Smooth muscle cell (in vitro differentiated cells): Measurements from ENCODE around the gene DHRS1. TPM values are rescaled to one million over a fixed set of nuclear protein-coding genes. Genes with fewer than 3 reads are reported as not detected.

ENCODE experiments used
- DNase-seq: peaks from one replicate; lab custom pipeline; 2025; ENCODE audit not compliant: unreplicated experiment; lab: John Stamatoyannopoulos, UW
- H2AFZ ChIP-seq: fragments of 200-600 bp; sonication (generic); 2 replicates; pipeline ENCODE4 v1.6.0; 2016; ENCODE audit warnings: antibody characterized with exemption, low read depth, mild to moderate bottlenecking
- H3F3A ChIP-seq: fragments of 200-600 bp; sonication (generic); 2 replicates; pipeline ENCODE4 v1.6.0; 2017; ENCODE audit warnings: antibody characterized with exemption, low read depth
- H3K27ac ChIP-seq: fragments of 200-600 bp; sonication (generic); 2 replicates; pipeline ENCODE4 v1.5.1; 2016; ENCODE audit warnings: low read depth, mild to moderate bottlenecking
- H3K27me3 ChIP-seq: fragments of 200-600 bp; sonication (generic); 2 replicates; pipeline ENCODE4 v1.6.1; 2016; ENCODE audit warnings: low read depth, mild to moderate bottlenecking
- H3K36me3 ChIP-seq: fragments of 200-600 bp; sonication (generic); 2 replicates; pipeline ENCODE4 v1.5.1; 2016; ENCODE audit warnings: low read depth
- H3K4me1 ChIP-seq: fragments of 200-600 bp; sonication (generic); 2 replicates; pipeline ENCODE4 v1.5.1; 2016; ENCODE audit warnings: low read depth
- H3K4me2 ChIP-seq: fragments of 200-600 bp; sonication (generic); 2 replicates; pipeline ENCODE4 v1.6.0; 2016; ENCODE audit warnings: mild to moderate bottlenecking
- H3K4me3 ChIP-seq: fragments of 200-600 bp; sonication (generic); 2 replicates; pipeline ENCODE4 v1.5.1; 2016; ENCODE audit warnings: mild to moderate bottlenecking
- H3K79me2 ChIP-seq: fragments of 200-600 bp; sonication (generic); 2 replicates; pipeline ENCODE4 v1.6.0; 2016; ENCODE audit warnings: low read depth, mild to moderate bottlenecking
- H3K9ac ChIP-seq: fragments of 200-600 bp; sonication (generic); 2 replicates; pipeline ENCODE4 v1.6.0; 2016; ENCODE audit warnings: low read depth
- H3K9me3 ChIP-seq: fragments of 200-600 bp; sonication (generic); replicated peaks from 2 replicates; pipeline ENCODE4 v1.5.1; 2016; ENCODE audit warnings: low read depth
- H4K20me1 ChIP-seq: fragments of 200-600 bp; sonication (generic); 2 replicates; pipeline ENCODE4 v1.6.0; 2016; ENCODE audit warnings: low read depth
- WGBS: methylation state at CpG from one replicate; pipeline ENCODE4 v1.1.7; 2016; ENCODE audit warnings: low lambda C conversion rate; 5-methylcytosine and 5-hydroxymethylcytosine counted together
- polyA plus RNA-seq: library from polyadenylated mRNA; unstranded; fragments of >200 nt; fragmentation: Nextera tagmentation; extraction: Ambion mirVana; gene quantifications from 2 replicates; pipeline ENCODE4 v1.2.1, GENCODE V29; 2016
- total RNA-seq: library from RNA; depleted of rRNA; stranded (reverse); fragments of >200 nt; gene quantifications from 2 replicates; pipeline ENCODE4 v1.2.3, GENCODE V29; 2014
- TF ChIP-seq, protein P1 (sequence below): fragments of 200-600 bp; sonication (generic); IDR thresholded peaks from 2 replicates; pipeline ENCODE4 v1.5.1; 2017; ENCODE audit warnings: borderline replicate concordance, mild to moderate bottlenecking, antibody characterized with exemption; ENCODE audit not compliant: insufficient read depth, poor library complexity, severe bottlenecking

DHRS1 gene
- total and polyA plus RNA-seq, 2 experiments from 2014 or later = 22.5 to 25.2 TPM

DNA sequence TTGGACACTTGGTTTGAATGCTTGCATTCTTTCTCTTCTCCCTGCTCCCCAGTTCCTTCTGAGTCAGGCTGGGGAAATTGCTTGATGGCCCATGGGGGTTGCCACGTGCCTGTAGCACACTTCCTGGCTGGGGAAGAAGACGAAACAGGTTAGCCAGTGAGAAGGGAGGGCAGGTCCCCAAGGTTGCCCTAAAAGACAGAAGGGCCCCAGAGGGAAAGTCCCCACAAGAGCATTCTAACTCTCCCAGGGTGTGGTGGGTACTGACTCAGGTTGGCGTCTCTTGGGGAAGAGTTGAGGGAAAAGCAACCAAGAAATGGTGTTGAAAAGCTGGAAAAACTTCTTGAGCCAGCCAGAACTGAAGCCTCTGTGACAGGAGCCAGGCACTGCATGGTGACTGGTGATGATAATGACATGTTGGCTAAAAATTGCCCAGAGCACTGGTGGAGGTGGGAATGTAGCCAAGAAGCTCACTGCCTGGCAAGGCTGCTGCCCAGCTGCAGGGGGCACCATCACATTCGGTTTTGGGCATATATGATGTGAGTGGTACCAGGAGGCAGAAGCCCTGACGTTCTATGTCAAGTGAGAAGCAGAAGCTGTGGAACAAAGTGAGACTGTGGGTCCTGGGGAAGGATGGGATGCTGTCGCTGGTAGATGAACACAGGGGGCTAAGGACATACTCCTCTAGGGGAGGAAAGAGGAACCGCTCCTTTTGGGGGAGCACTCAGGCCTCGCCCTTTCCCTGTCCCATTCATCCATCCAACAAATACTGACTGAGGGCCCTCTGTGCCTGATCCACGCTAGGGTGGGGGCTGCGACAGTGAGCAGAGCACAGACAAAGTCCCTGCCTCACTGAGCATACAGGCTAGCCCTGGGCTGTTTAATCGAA is 20.0 kb downstream of the DHRS1 start:
- no peaks in the 10 kb centered on the region for H3K4me1 ChIP-seq
- H3K27ac ChIP-seq = no peak overlapping the region
- 85% methylated on average over 11 of the region's 11 CpGs for WGBS
- no peaks in the 10 kb centered on the region for H4K20me1 ChIP-seq
- H3K36me3 ChIP-seq = no peaks in the 10 kb centered on the region
- no peak for DNase-seq
- no peaks in the 10 kb centered on the region for H3K27me3 ChIP-seq
- no peaks in the 10 kb centered on the region for H3F3A ChIP-seq
- no peaks in the 10 kb centered on the region for H3K79me2 ChIP-seq
- H3K4me2 ChIP-seq = no peak overlapping the region
- no peak overlapping the region for H3K4me3 ChIP-seq
- H2AFZ ChIP-seq = no peak overlapping the region
- TF ChIP-seq, protein P1, sequence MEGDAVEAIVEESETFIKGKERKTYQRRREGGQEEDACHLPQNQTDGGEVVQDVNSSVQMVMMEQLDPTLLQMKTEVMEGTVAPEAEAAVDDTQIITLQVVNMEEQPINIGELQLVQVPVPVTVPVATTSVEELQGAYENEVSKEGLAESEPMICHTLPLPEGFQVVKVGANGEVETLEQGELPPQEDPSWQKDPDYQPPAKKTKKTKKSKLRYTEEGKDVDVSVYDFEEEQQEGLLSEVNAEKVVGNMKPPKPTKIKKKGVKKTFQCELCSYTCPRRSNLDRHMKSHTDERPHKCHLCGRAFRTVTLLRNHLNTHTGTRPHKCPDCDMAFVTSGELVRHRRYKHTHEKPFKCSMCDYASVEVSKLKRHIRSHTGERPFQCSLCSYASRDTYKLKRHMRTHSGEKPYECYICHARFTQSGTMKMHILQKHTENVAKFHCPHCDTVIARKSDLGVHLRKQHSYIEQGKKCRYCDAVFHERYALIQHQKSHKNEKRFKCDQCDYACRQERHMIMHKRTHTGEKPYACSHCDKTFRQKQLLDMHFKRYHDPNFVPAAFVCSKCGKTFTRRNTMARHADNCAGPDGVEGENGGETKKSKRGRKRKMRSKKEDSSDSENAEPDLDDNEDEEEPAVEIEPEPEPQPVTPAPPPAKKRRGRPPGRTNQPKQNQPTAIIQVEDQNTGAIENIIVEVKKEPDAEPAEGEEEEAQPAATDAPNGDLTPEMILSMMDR = no peak
- no peaks in the 10 kb centered on the region for H3K9me3 ChIP-seq
- no peak overlapping the region for H3K9ac ChIP-seq

DNA sequence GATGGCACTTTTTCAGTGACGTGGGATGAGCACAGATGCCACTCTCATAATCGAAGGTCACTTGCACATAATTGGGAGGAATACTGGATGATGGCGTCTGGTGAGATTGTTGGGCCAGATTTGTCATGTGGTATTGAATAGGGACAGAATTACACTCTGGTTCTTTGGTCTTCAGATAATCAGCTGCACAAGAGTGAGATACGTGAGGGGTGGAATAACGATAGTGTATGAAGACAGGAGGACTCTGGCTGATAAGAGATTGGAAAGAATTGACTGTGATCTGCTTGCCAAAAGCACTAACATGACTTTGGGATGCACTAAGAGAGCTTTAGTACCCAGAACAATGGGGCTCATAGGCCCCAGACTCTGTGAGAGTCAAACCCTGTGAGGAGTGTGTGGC is 21.2 kb downstream of the DHRS1 start:
- no peak for DNase-seq
- H3K4me1 ChIP-seq = no peaks in the 10 kb centered on the region
- no peaks in the 10 kb centered on the region for H3K36me3 ChIP-seq
- no peaks in the 10 kb centered on the region for H3K9me3 ChIP-seq
- H4K20me1 ChIP-seq = no peaks in the 10 kb centered on the region
- H2AFZ ChIP-seq = no peak overlapping the region
- H3K27ac ChIP-seq = no peak overlapping the region
- H3K27me3 ChIP-seq = no peaks in the 10 kb centered on the region
- TF ChIP-seq, protein P1 = no peak
- no peak overlapping the region for H3K9ac ChIP-seq
- H3K79me2 ChIP-seq = no peaks in the 10 kb centered on the region
- no peak overlapping the region for H3K4me2 ChIP-seq
- WGBS = 95% methylated on average over 5 of the region's 5 CpGs
- no peaks in the 10 kb centered on the region for H3F3A ChIP-seq
- no peak overlapping the region for H3K4me3 ChIP-seq

DNA sequence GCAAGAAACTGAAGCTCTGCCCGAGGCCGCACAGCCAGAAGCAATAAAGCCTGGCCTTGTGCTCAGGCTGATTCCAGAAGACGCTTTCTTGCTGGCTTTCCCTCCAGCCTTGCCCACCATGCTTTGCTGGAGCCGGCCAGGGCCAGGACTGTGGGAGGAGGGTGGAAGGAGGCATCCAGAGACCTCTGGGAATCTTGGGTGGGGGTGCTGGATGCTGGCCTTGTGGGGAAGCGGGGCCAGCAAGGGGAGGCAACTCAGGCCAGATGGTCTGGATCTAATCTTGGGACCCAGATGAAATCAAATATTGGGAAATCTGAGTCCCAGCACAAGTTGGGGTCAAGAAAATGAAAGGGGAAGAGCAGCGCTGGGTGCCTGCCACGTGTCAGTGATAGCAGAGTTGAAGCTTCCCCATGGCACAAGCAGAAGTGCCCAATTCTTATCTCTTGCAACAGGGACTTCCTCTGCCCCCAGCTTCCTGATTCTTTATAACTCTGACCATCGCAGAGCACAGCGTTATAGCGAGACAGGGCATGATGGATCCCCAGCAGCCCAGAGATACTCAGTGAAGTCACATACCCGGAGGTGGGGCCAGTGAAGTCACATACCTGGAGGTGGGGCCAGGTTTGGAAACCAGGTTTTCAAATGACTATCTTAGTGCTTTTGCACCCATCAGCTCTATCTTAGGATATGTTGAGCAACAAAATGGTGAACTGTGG is 21.8 kb downstream of the DHRS1 start:
- no peak overlapping the region for H2AFZ ChIP-seq
- H3K9me3 ChIP-seq = no peaks in the 10 kb centered on the region
- no peaks in the 10 kb centered on the region for H3K4me1 ChIP-seq
- no peaks in the 10 kb centered on the region for H3K27me3 ChIP-seq
- H4K20me1 ChIP-seq = no peaks in the 10 kb centered on the region
- no peaks in the 10 kb centered on the region for H3K79me2 ChIP-seq
- H3K27ac ChIP-seq = no peak overlapping the region
- 92% methylated on average over 11 of the region's 11 CpGs for WGBS
- no peak for DNase-seq
- no peak overlapping the region for H3K4me2 ChIP-seq
- H3K36me3 ChIP-seq = no peaks in the 10 kb centered on the region
- TF ChIP-seq, protein P1 = no peak
- H3K9ac ChIP-seq = no peak overlapping the region
- H3K4me3 ChIP-seq = no peak overlapping the region
- no peaks in the 10 kb centered on the region for H3F3A ChIP-seq
